Calu3 (cell line): ENCODE results near the gene ARHGEF4. TPM values are rescaled to one million over a fixed set of nuclear protein-coding genes. Genes with fewer than 3 reads are reported as not detected.
"Not testable (repeated sequence)": the region's sequence is repeated elsewhere in the genome, so short reads cannot be mapped to it uniquely, and the experiment has no call there.

ENCODE experiments used
- BruUV-seq: library from RNA; stranded (reverse); fragments of 400-500 nt; replicated peaks from 2 replicates; lab custom pipeline; 2021; lab: Mats Ljungman, UMichigan
- CTCF ChIA-PET: fragments of 300-600 bp; sonication (Branson Sonifier 250); formaldehyde crosslinking; loops from one replicate; lab custom pipeline; 2022; ENCODE audit warnings: antibody characterized with exemption; lab: Charles Lee
- DNase-seq: peaks from one replicate; pipeline ENCODE4 v3.0.0; 2022
- H3K27ac Mint-ChIP-seq: one replicate; pipeline ENCODE4 v1.8.0; 2022; ENCODE audit warnings: mixed read lengths; ENCODE audit not compliant: unreplicated experiment
- H3K27me3 Mint-ChIP-seq: one replicate; pipeline ENCODE4 v1.8.0; 2022; ENCODE audit warnings: mixed read lengths; ENCODE audit not compliant: unreplicated experiment
- H3K36me3 Mint-ChIP-seq: one replicate; pipeline ENCODE4 v1.8.0; 2022; ENCODE audit warnings: mild to moderate bottlenecking, moderate library complexity, mixed read lengths; ENCODE audit not compliant: insufficient read depth, unreplicated experiment
- H3K4me1 Mint-ChIP-seq: one replicate; pipeline ENCODE4 v1.8.0; 2022; ENCODE audit warnings: mild to moderate bottlenecking, low read depth, mixed read lengths; ENCODE audit not compliant: unreplicated experiment
- H3K4me3 Mint-ChIP-seq: one replicate; pipeline ENCODE4 v1.8.0; 2022; ENCODE audit warnings: mild to moderate bottlenecking, low read depth, moderate library complexity, mixed read lengths; ENCODE audit not compliant: unreplicated experiment
- H3K9me3 Mint-ChIP-seq: one replicate; pipeline ENCODE4 v1.8.0; 2022; ENCODE audit warnings: low read depth, mixed read lengths; ENCODE audit not compliant: unreplicated experiment
- intact Hi-C: fragments of 100-400 bp; cut with micrococcal nuclease; formaldehyde crosslinking; loops from one replicate; pipeline ENCODE4 v1.10.0; 2022; ENCODE audit not compliant: unreplicated experiment
- total RNA-seq: library from RNA; stranded (reverse); gene quantifications from 2 replicates; pipeline ENCODE4 v1.2.3, GENCODE V29; 2022
- TF ChIP-seq, protein P1 (sequence below): fragments of 200-600 bp; IDR thresholded peaks from one replicate; pipeline ENCODE4 v1.8.0; 2022; ENCODE audit warnings: antibody characterized with exemption; ENCODE audit not compliant: unreplicated experiment

The ARHGEF4 gene
- total RNA-seq, 1 experiment from 2014 or later: 8.8 TPM

GRCh38 chr2:131076707-131077106 is 240.0 kb downstream of the ARHGEF4 start:
- CTCF ChIA-PET: no interaction called here
- Mint-ChIP-seq H3K9me3 (no peaks in the 10 kb centered on the region), H3K27ac (no peak overlapping the region), H3K4me3 (no peak overlapping the region), H3K36me3 (peaks cover 65% of the 10 kb centered on the region), H3K4me1 (peaks cover 51% of the 10 kb centered on the region), H3K27me3 (no peaks in the 10 kb centered on the region)
- BruUV-seq: no TSS peak
- DNase-seq: no peak
- TF ChIP-seq, protein P1, sequence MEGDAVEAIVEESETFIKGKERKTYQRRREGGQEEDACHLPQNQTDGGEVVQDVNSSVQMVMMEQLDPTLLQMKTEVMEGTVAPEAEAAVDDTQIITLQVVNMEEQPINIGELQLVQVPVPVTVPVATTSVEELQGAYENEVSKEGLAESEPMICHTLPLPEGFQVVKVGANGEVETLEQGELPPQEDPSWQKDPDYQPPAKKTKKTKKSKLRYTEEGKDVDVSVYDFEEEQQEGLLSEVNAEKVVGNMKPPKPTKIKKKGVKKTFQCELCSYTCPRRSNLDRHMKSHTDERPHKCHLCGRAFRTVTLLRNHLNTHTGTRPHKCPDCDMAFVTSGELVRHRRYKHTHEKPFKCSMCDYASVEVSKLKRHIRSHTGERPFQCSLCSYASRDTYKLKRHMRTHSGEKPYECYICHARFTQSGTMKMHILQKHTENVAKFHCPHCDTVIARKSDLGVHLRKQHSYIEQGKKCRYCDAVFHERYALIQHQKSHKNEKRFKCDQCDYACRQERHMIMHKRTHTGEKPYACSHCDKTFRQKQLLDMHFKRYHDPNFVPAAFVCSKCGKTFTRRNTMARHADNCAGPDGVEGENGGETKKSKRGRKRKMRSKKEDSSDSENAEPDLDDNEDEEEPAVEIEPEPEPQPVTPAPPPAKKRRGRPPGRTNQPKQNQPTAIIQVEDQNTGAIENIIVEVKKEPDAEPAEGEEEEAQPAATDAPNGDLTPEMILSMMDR: no peak
- intact Hi-C loops: no loop called here

DNA sequence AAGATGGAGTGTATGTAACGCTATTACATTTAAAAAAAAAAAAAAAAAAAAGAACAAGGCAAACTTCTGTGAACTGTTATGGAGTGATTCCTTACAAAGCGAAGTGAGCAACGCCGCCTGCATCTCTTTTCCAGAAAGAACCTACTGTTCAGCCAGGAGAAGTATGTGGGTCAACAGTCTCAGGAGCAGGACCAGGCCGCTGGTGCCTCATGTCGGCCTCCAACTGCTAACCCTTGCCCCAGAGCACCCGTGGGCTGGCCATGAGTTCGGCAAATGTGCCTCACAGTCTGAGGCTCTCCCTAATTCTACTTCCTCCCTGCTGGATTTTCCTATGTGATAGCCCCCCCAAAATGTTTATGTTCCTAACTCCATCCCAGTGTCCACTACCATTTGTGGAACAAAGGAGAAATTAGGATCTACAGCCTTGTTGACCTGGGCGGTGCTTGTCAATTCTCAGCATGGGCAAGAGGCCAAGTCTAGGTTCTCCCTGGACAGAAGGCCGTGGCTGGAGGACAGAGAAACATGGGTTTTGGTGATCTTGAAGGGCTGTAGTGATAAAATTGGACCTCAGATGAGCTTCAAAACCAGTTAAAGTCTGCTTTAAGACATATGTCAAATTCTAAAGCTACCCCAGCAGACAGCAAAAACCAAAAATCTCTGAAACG is 240.6 kb downstream of the ARHGEF4 start:
- BruUV-seq: no TSS peak
- TF ChIP-seq, protein P1: no peak
- Mint-ChIP-seq H3K36me3 (peaks cover 66% of the 10 kb centered on the region), H3K4me3 (no peak overlapping the region), H3K4me1 (peaks cover 56% of the 10 kb centered on the region), H3K9me3 (no peaks in the 10 kb centered on the region), H3K27ac (peak overlapping the region; percentile 15), H3K27me3 (no peaks in the 10 kb centered on the region)
- intact Hi-C loops: no loop called here
- CTCF ChIA-PET: no interaction called here
- DNase-seq: no peak

GRCh38 chr2:131077966-131078365 is 241.3 kb downstream of the ARHGEF4 start:
- H3K4me1 Mint-ChIP-seq: peaks cover 56% of the 10 kb centered on the region
- DNase-seq: no peak
- H3K4me3 Mint-ChIP-seq: no peak overlapping the region
- H3K9me3 Mint-ChIP-seq: no peaks in the 10 kb centered on the region
- CTCF ChIA-PET: no interaction called here
- intact Hi-C loops: no loop called here
- peaks cover 69% of the 10 kb centered on the region for H3K36me3 Mint-ChIP-seq
- TF ChIP-seq, protein P1: no peak
- H3K27me3 Mint-ChIP-seq: no peaks in the 10 kb centered on the region
- BruUV-seq: no TSS peak
- peak overlapping the region; percentile 15 for H3K27ac Mint-ChIP-seq

- intact Hi-C loops, H3K9me3 Mint-ChIP-seq, CTCF ChIA-PET, BruUV-seq, H3K27me3 Mint-ChIP-seq, DNase-seq, H3K4me3 Mint-ChIP-seq: not testable (repeated sequence)
- H3K36me3 Mint-ChIP-seq: peaks cover 74% of the 10 kb centered on the region
- H3K4me1 Mint-ChIP-seq: peaks cover 47% of the 10 kb centered on the region
- H3K27ac Mint-ChIP-seq: peak overlapping the region; percentile 36
Observed at GRCh38 chr2:131079931-131080330, 243.2 kb downstream of the ARHGEF4 start.

GRCh38 chr2:131081190-131081589 is 244.5 kb downstream of the ARHGEF4 start:
- no peaks in the 10 kb centered on the region for H3K27me3 Mint-ChIP-seq
- peaks cover 73% of the 10 kb centered on the region for H3K36me3 Mint-ChIP-seq
- H3K4me1 Mint-ChIP-seq: peaks cover 34% of the 10 kb centered on the region
- CTCF ChIA-PET: no interaction called here
- intact Hi-C loops: no loop called here
- DNase-seq: no peak
- TF ChIP-seq, protein P1: no peak
- no TSS peak for BruUV-seq
- H3K9me3 Mint-ChIP-seq: no peaks in the 10 kb centered on the region
- H3K27ac Mint-ChIP-seq: no peak overlapping the region
- H3K4me3 Mint-ChIP-seq: no peak overlapping the region
